Activated naive CD4-positive, alpha-beta T cell treated with anti-CD3 and anti-CD28 coated beads, Interleukin-2, amount 10 ng/mL, durations not matched to agents 7 days and 5 days (primary cell): ENCODE measurements around the gene CAAP1.
"Not testable (repeated sequence)": the region's sequence is repeated elsewhere in the genome, so short reads cannot be mapped to it uniquely, and the experiment has no call there.

Experiments used
- CTCF ChIA-PET: fragments of 350-600 bp; sonication (Branson Sonifier 250); formaldehyde crosslinking; loops from one replicate; lab custom pipeline; 2021; ENCODE audit warnings: antibody characterized with exemption; lab: Charles Lee
- DNase-seq: peaks from one replicate; pipeline ENCODE4 v3.0.0-alpha.2; 2020
- H3K27ac Mint-ChIP-seq: one replicate; pipeline ENCODE4 v1.8.0; 2021; ENCODE audit warnings: mild to moderate bottlenecking, moderate library complexity, mixed read lengths
- H3K27me3 Mint-ChIP-seq: one replicate; pipeline ENCODE4 v1.8.0; 2021; ENCODE audit warnings: mild to moderate bottlenecking, mixed read lengths
- H3K36me3 Mint-ChIP-seq: one replicate; pipeline ENCODE4 v1.8.0; 2021; ENCODE audit warnings: mixed read lengths
- H3K4me1 Mint-ChIP-seq: one replicate; pipeline ENCODE4 v1.8.0; 2021; ENCODE audit warnings: mixed read lengths
- H3K4me3 Mint-ChIP-seq: one replicate; pipeline ENCODE4 v1.8.0; 2021; ENCODE audit warnings: mild to moderate bottlenecking, moderate library complexity, mixed read lengths
- H3K9me3 Mint-ChIP-seq: one replicate; pipeline ENCODE4 v1.8.0; 2021; ENCODE audit warnings: mixed read lengths

CAAP1 gene

DNA sequence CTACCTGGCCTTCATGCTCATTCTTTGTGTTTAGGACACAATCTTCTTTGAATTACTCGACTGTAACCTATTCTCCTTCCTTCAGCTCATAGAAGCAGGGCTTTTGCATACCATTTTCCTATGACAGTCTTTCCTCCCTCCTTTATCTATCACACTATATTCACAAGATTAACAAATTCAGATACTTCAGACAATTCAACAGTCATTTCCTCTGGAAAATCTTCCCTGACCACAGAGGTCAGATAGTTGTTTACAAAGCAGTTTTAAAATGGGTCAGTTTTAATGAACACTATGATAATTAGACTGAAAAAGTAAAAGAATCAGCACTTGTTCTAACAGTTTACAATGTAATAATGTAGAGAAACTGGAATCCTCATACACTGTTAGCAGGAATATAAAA is 4.3 kb downstream of the CAAP1 start:
- DNase-seq: no peak
- H3K27me3 Mint-ChIP-seq: peaks cover 4% of the 10 kb centered on the region
- H3K4me3 Mint-ChIP-seq: no peak overlapping the region
- H3K4me1 Mint-ChIP-seq: peaks cover 40% of the 10 kb centered on the region
- no peak overlapping the region for H3K27ac Mint-ChIP-seq
- CTCF ChIA-PET: interaction anchor here (1.2 kb wide), 1 partner anchor 31 kb away, joined by 3 read pairs; no protein-coding TSS in a partner anchor
- H3K36me3 Mint-ChIP-seq: peaks cover 25% of the 10 kb centered on the region
- H3K9me3 Mint-ChIP-seq: peaks cover under 1% of the 10 kb centered on the region

DNA sequence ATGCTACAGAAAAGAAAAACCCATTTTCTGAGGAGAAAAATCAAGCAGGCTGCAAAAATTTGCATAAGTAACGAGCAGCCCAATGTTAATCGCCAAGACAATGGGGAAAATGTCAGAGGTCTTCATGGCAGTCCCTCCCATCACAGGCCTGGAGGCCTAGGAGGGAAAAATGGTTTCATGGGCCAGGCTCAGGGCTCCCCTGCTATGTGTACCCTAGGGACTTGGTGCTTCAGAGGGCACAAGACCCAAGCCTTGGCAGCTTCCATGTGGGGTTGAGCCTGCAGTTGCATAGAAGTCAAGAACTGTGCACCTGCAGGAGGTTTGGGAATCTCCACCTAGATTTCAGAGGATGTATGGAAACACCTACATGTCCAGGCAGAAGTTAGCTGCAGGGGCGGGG is 10.4 kb downstream of the CAAP1 start:
- H3K27me3 Mint-ChIP-seq: no peaks in the 10 kb centered on the region
- H3K4me3 Mint-ChIP-seq: no peak overlapping the region
- CTCF ChIA-PET: no interaction called here
- no peak overlapping the region for H3K27ac Mint-ChIP-seq
- no peaks in the 10 kb centered on the region for H3K4me1 Mint-ChIP-seq
- peaks cover 24% of the 10 kb centered on the region for H3K9me3 Mint-ChIP-seq
- no peak for DNase-seq
- H3K36me3 Mint-ChIP-seq: peaks cover 61% of the 10 kb centered on the region

DNA sequence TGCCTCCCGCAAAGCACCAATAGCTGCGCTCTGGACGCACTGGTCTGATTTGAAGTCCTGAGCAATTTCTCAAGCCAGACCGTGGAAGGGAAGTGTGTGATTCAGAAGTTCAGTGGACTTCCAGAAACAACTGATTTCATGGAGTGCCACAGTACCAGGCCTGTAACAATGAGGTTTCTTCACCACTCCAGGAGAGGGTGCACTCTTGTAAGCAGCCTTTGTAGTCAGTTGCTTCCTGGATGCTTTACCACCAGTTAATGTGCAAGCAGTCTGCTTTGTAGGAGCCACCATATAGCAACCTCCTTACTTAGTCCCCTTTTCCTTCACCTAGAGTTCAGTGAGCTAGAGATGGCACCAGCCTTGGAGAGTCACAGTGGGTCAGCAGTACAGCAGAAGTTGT is 12.3 kb downstream of the CAAP1 start:
- Mint-ChIP-seq H3K27me3 (no peaks in the 10 kb centered on the region), H3K36me3 (peaks cover 60% of the 10 kb centered on the region), H3K27ac (no peak overlapping the region), H3K4me3 (no peak overlapping the region), H3K9me3 (peaks cover 24% of the 10 kb centered on the region), H3K4me1 (no peaks in the 10 kb centered on the region)
- CTCF ChIA-PET: no interaction called here
- DNase-seq: no peak

DNA sequence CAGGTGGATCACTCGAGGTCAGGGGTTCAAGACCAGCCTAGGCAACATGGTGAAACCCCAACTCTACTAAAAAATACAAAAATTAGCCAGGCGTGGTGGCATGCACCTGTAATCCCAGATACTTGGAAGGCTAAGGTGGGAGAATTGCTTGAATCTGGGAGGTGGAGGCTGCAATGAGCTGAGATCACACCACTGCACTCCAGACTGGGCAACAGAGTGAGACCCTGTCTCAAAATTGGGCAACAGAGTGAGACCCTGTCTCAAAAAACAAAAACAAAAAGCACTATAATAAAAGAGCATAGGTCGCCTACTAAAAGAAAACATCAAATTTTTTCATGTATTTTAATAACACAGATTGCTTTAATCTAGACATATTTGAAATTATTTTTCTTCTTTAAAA is 17.4 kb downstream of the CAAP1 start:
- CTCF ChIA-PET, H3K27me3 Mint-ChIP-seq, H3K4me1 Mint-ChIP-seq, DNase-seq, H3K9me3 Mint-ChIP-seq, H3K27ac Mint-ChIP-seq, H3K4me3 Mint-ChIP-seq: not testable (repeated sequence)
- peaks cover 28% of the 10 kb centered on the region for H3K36me3 Mint-ChIP-seq

DNA sequence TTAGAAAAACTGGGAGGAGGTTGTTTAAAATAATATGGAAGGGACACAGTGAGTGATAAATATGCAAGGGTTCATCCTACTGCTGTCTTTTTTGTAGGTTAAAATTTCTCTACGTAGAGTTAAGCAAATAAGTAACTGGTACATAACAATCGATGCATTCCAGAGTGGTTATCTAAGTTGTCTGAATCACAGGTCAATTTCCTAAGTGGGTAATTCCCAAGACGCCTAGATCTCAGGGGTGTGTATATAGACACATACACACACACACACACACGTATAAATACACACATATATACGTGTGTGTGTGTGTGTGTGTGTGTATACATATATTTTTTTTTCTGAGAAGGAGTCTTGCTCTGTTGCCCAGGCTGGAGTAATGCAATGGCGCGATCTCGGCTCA is 22.3 kb downstream of the CAAP1 start:
- H3K4me1 Mint-ChIP-seq: no peaks in the 10 kb centered on the region
- H3K9me3 Mint-ChIP-seq: no peaks in the 10 kb centered on the region
- no peaks in the 10 kb centered on the region for H3K27me3 Mint-ChIP-seq
- CTCF ChIA-PET: no interaction called here
- H3K36me3 Mint-ChIP-seq: peaks cover 4% of the 10 kb centered on the region
- no peak overlapping the region for H3K27ac Mint-ChIP-seq
- DNase-seq: no peak
- H3K4me3 Mint-ChIP-seq: no peak overlapping the region

DNA sequence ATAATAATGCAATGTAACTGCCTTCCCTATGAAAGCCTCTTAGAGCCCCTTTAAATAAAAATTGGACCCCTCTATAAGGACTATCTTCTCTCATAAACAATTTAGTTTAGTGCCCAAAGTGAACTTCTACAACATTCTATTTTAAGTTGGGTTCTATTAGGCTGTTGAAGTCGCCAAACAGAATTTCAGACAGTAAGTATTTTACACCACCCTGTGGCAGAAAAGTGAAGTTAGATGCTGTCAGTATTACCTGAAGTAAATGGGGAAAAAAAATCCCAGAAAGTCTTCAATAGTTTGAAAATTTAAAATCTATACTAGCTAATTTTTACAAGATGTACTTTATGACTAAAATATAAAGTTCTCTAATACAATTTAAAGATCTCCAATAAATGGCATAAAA is 29.5 kb downstream of the CAAP1 start:
- H3K9me3 Mint-ChIP-seq: no peaks in the 10 kb centered on the region
- H3K4me1 Mint-ChIP-seq: no peaks in the 10 kb centered on the region
- H3K36me3 Mint-ChIP-seq: peaks cover 8% of the 10 kb centered on the region
- H3K4me3 Mint-ChIP-seq: no peak overlapping the region
- CTCF ChIA-PET: no interaction called here
- DNase-seq: no peak
- H3K27ac Mint-ChIP-seq: no peak overlapping the region
- H3K27me3 Mint-ChIP-seq: no peaks in the 10 kb centered on the region

DNA sequence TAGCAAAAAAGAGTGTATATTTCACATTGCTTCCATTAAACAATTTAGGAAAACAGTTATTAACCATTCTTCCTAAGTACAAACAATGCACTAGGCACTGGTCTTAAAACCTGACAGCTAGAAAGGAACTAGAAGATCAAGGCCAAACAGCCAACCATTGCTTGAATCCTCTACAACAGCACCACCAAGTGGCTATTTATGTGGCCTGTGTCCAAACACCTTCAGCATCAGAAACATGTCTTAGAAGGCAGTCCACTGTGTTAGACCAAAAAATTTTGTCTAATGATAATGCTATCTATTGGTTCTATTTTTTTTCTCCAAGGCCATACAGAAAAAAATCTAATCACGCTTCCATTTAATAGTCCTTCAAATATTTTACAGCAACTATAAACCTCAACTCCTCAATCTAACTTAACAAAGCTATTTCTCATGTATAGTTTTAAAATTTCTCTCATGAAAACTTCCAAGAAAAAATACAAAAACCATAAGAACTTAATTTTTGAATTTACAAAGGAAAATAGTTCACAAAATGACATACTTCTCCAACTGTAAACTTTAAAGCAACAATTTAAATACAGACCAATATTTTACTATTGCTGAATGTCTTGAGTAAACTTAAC is 36.1 kb downstream of the CAAP1 start:
- Mint-ChIP-seq H3K27ac (no peak overlapping the region), H3K4me3 (no peak overlapping the region), H3K36me3 (peaks cover 22% of the 10 kb centered on the region), H3K4me1 (no peaks in the 10 kb centered on the region), H3K27me3 (no peaks in the 10 kb centered on the region), H3K9me3 (no peaks in the 10 kb centered on the region)
- CTCF ChIA-PET: interaction anchor here (1.1 kb wide), 2 partner anchors 10 to 31 kb away, joined by 3 read pairs; no protein-coding TSS in a partner anchor
- DNase-seq: peak; percentile 42

DNA sequence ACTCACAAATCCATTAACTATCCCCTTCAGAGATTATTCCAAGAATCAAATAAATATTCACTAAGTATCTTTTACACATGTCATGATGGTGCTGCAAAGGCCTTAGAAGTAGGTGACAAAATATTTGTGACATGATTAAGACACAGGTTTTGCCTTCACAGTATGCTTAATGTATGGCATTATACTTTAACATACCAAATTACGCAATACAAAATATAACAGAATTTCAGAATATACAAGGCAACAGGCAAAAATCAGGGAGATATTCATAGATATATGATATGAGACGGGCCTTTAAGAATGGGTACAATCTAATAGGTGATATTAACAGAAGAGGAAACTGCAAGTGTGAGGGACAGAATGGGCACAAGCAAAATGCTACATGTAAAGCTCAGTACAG is 41.6 kb downstream of the CAAP1 start:
- Mint-ChIP-seq H3K27ac (no peak overlapping the region), H3K36me3 (peaks cover 12% of the 10 kb centered on the region), H3K4me1 (no peaks in the 10 kb centered on the region), H3K27me3 (no peaks in the 10 kb centered on the region), H3K4me3 (no peak overlapping the region), H3K9me3 (no peaks in the 10 kb centered on the region)
- no peak for DNase-seq
- CTCF ChIA-PET: interaction anchor here (1.0 kb wide), 1 partner anchor 18 kb away, joined by 3 read pairs; no protein-coding TSS in a partner anchor

DNA sequence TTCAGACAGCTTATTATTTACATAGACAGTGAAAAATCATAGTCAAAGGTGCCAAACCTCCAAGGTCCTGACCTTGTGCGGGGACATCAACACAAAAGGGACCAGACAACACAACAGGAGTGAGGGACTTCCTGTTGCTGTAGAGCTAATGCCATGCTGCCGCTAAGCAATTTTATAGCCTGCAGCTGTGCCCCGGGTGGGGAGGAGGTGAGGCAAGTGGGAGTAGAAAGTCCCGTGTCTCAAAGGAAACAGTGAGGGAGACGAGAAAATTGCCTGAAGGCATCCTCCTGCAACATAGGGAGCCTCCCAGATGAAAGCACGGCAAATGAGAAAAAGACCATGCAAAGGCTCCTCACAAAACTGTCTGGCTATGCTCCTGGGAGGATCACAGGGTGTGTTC is 58.8 kb downstream of the CAAP1 start:
- no peaks in the 10 kb centered on the region for H3K4me1 Mint-ChIP-seq
- CTCF ChIA-PET: interaction anchor here (1.2 kb wide), 1 partner anchor 17 kb away, joined by 3 read pairs; no protein-coding TSS in a partner anchor
- no peaks in the 10 kb centered on the region for H3K27me3 Mint-ChIP-seq
- peaks cover 6% of the 10 kb centered on the region for H3K36me3 Mint-ChIP-seq
- no peaks in the 10 kb centered on the region for H3K9me3 Mint-ChIP-seq
- no peak overlapping the region for H3K4me3 Mint-ChIP-seq
- no peak for DNase-seq
- H3K27ac Mint-ChIP-seq: no peak overlapping the region

DNA sequence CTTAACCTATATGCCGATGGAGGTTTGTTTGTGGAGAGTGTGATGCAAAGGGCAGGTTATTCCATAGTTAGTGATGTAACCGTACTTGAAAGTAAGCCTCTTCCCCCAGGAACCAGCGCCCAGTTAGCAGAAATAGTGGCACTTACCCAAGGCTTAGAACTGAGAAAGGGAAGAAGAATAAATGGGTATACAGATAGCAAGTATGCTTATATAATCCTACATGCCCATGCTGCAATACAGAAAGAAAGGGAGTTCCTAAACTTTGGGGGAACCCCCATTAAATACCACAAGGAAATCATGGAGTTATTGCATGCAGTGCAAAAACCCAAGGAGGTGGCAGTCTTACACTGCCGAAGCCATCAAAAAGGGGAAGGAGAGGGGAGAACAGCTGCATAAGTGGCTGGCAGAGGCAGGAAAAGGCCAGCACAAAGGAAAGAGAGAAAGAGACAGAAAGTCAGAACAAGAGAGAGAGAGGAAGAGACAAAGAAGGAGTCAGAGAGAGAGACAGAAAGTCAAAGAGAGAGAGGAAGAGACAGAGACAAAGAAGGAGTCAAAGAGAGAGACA is 64.1 kb downstream of the CAAP1 start:
- CTCF ChIA-PET, H3K27me3 Mint-ChIP-seq, H3K36me3 Mint-ChIP-seq, H3K4me3 Mint-ChIP-seq, DNase-seq, H3K9me3 Mint-ChIP-seq, H3K4me1 Mint-ChIP-seq, H3K27ac Mint-ChIP-seq: not testable (repeated sequence)

DNA sequence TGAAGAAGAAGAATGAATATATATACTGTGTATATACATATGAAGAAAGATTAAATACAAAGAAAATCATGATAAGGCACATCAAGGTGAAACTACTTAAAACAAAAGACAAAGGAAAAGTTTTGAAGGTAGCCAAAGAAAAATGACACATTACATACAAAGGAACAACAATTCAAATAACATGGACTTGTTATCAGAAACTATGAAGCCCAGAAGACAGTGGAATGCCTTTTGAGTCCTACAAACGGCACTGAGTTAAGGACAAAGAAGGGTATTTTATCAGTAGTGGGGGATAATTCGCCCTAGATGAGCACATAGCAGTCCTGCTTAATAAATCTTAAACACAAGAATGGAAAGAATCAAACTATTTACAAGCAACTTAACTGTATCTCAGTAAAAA is 77.8 kb downstream of the CAAP1 start:
- H3K4me3 Mint-ChIP-seq: no peak overlapping the region
- no peak for DNase-seq
- H3K27ac Mint-ChIP-seq: no peak overlapping the region
- CTCF ChIA-PET: no interaction called here
- H3K36me3 Mint-ChIP-seq: no peaks in the 10 kb centered on the region
- no peaks in the 10 kb centered on the region for H3K4me1 Mint-ChIP-seq
- no peaks in the 10 kb centered on the region for H3K9me3 Mint-ChIP-seq
- H3K27me3 Mint-ChIP-seq: no peaks in the 10 kb centered on the region

DNA sequence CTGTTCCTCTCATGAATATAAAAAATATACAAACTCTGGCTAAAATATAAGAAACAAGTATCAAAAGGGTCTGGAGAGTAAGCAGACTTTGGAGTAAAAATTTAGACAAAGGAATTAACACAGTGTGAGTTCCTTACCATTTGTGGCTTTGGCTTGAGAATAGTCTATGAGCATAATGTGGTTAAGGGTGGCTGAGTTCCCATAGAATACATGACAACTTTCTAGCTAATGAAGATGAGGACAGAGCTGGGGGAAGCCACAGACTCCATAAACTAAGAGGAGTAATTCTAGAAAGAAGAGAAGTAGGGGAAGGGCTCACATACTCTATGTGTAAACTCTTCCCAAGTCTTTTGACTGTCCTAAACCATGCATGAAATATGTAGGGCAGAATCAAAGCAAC is 79.4 kb downstream of the CAAP1 start:
- no peak for DNase-seq
- no peaks in the 10 kb centered on the region for H3K36me3 Mint-ChIP-seq
- no peaks in the 10 kb centered on the region for H3K27me3 Mint-ChIP-seq
- no peaks in the 10 kb centered on the region for H3K4me1 Mint-ChIP-seq
- no peaks in the 10 kb centered on the region for H3K9me3 Mint-ChIP-seq
- no peak overlapping the region for H3K27ac Mint-ChIP-seq
- CTCF ChIA-PET: no interaction called here
- H3K4me3 Mint-ChIP-seq: no peak overlapping the region

DNA sequence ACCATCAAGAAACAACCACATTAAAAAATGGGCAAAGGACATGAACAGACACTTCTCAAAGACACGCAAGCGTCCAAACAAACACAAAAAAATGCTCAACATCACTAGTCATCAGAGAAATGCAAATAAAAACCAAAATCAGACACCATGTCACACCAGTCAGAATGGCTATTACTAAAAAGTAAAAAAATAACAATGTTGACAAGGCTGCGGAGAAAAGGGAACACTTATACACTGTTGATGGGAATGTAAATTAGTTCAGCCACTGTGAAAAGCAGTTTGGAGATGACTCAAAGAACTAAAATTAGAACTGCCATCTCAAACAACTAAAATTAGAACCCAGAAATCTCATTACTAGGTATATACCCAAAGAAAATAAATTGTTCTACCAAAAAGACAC is 80.4 kb downstream of the CAAP1 start:
- Mint-ChIP-seq H3K27ac (no peak overlapping the region), H3K27me3 (no peaks in the 10 kb centered on the region), H3K36me3 (no peaks in the 10 kb centered on the region), H3K4me3 (no peak overlapping the region), H3K4me1 (no peaks in the 10 kb centered on the region), H3K9me3 (no peaks in the 10 kb centered on the region)
- CTCF ChIA-PET: no interaction called here
- DNase-seq: no peak

DNA sequence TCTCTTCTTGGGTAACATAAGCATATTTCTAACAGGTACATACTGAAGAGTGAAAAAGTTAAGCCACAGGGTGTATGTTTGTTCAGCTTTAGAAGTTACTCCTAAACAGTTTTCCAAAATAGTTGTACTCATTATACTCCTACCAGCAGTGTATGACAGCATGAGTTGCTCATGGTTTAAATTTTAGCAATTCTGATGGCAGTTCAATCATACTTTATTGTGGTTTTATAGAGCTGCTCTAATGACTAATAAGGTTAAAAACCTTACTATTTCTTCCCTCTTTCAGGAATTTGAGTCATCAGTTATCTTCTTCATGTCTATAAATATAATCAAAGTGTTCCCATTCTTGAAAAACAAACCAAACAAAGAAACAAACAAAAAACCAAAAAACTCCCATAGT is 81.5 kb downstream of the CAAP1 start:
- Mint-ChIP-seq H3K36me3 (no peaks in the 10 kb centered on the region), H3K27ac (no peak overlapping the region), H3K4me3 (no peak overlapping the region), H3K9me3 (no peaks in the 10 kb centered on the region), H3K4me1 (no peaks in the 10 kb centered on the region), H3K27me3 (no peaks in the 10 kb centered on the region)
- no peak for DNase-seq
- CTCF ChIA-PET: no interaction called here

DNA sequence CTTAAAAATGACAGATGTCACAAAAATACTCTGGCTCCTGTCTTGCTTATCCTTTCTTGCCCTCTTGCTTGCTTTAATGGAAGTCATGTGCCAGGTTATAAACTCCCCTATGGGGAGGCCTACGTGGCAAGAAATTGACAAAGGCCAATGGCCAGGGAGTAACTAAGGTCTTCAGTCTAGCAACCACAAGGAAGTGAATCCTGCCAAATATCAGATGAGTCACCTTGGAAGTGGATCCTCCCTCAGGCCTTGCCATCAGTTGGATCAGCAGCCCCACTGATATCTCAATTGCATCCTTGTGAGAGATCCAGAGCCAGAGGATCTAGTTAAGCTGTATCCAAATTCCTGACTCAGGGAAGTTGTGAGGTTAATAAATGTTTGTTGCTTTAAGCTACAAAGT is 82.8 kb downstream of the CAAP1 start:
- no peak overlapping the region for H3K27ac Mint-ChIP-seq

More for the DNA sequence above, 82.8 kb downstream of the CAAP1 start:
- Mint-ChIP-seq H3K36me3 (no peaks in the 10 kb centered on the region), H3K9me3 (no peaks in the 10 kb centered on the region), H3K4me3 (no peak overlapping the region), H3K4me1 (no peaks in the 10 kb centered on the region), H3K27me3 (no peaks in the 10 kb centered on the region)
- DNase-seq: no peak
- CTCF ChIA-PET: no interaction called here
